Measurements from ENCODE around the gene FEN1. TPM values are rescaled to one million over a fixed set of nuclear protein-coding genes. Genes with fewer than 3 reads are reported as not detected.

Gene FEN1
- total RNA-seq, 1 experiment from 2014 or later = 89.5 TPM

DNA sequence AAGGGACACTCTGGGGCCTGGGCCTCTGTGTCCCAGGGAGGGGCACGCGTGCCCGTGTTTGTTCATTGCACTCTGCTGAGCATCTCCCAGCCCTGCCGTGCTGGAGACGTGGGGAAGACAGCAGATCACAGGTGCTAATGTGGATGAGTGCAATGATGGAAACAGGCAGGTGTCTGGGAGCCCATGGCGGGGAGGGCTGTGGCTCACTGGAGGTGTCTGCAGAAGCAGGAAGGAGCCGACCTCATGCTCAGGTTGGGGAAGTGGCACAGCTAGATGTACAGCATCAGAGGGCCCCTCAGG is 8.3 kb upstream of the FEN1 start:
- Histone ChIP-seq H3K4me1 (ENCODE audit: control insufficient read depth in 1 of 2, insufficient read depth in 2 of 2, low read length in 2 of 2) (no peaks in the 10 kb centered on the region), H3K36me3 (ENCODE audit: control insufficient read depth in 1 of 2, insufficient read depth in 2 of 2, low read length in 2 of 2) (peaks cover 17 to 39% of the 10 kb centered on the region in 2 experiments; a peak in 3 of 4 replicates), H3K27ac (ENCODE audit: low read depth, low read length) (no peak overlapping the region), H3K9ac (ENCODE audit: low read length) (no peak overlapping the region), H3K9me3 (ENCODE audit: control insufficient read depth in 1 of 2, insufficient read depth in 1 of 2, low read depth in 1 of 2, low read length in 2 of 2) (no peaks in the 10 kb centered on the region), H3K79me2 (ENCODE audit: insufficient read depth, low read length) (no peaks in the 10 kb centered on the region), H4K20me1 (ENCODE audit: insufficient read depth) (no peaks in the 10 kb centered on the region), H3K4me2 (ENCODE audit: low read length) (no peak overlapping the region), H2AFZ (ENCODE audit: low read depth, low read length, poor library complexity, severe bottlenecking) (no peak overlapping the region), H3K27me3 (ENCODE audit: insufficient read depth, low read length) (no peaks in the 10 kb centered on the region), H3K9me2 (ENCODE audit: insufficient read depth) (no peaks in the 10 kb centered on the region), H3K4me3 (replicated peaks in 1 of 2; ENCODE audit: low read depth in 1 of 2, low read length in 2 of 2) (no peak overlapping the region)
- intact Hi-C loops (cut with micrococcal nuclease) = no loop called here
- RAD21 ChIA-PET (ENCODE audit: low non-redundant PET in 1 of 2, low total read pairs in 2 of 2, uncharacterized antibody in 2 of 2, unreplicated experiment in 2 of 2) = no interaction called here
- POLR2A ChIA-PET = no interaction called here
- CTCF ChIA-PET = interaction anchor here (1.7 kb wide), 1 partner anchor 37 kb away, joined by 5 read pairs; no protein-coding TSS in a partner anchor
- BruUV-seq (replicated peaks) = no TSS peak
- TF ChIP-seq SRF (IDR thresholded peaks at IDR 0.05; ENCODE audit: low read depth) (no peak), JUND (IDR thresholded peaks at IDR 0.05) (no peak), ELF1 (IDR thresholded peaks at IDR 0.05; ENCODE audit: borderline replicate concordance, low read depth) (no peak), RAD21 (IDR thresholded peaks at IDR 0.05; ENCODE audit: low read depth) (no peak), CBX3 (IDR thresholded peaks at IDR 0.05; ENCODE audit: low read depth) (no peak), EGR1 (IDR thresholded peaks at IDR 0.05; ENCODE audit: low read depth) (no peak), FOSL1 (IDR thresholded peaks at IDR 0.05; ENCODE audit: low read depth) (no peak), SIN3A (IDR thresholded peaks at IDR 0.05; ENCODE audit: low read depth) (no peak), SP1 (IDR thresholded peaks at IDR 0.05; ENCODE audit: low read depth) (no peak), CEBPB (IDR thresholded peaks at IDR 0.05; ENCODE audit: low read depth) (no peak), YY1 (IDR thresholded peaks at IDR 0.05; ENCODE audit: extremely low read depth, insufficient replicate concordance, low read depth, low read length) (no peak), POLR2A (IDR thresholded peaks at IDR 0.05; ENCODE audit: borderline replicate concordance, extremely low read depth, insufficient read depth, insufficient read length) (no peak), POLR2AphosphoS5 (IDR thresholded peaks at IDR 0.05; ENCODE audit: low read depth, low read length) (no peak), ZNF274 (IDR thresholded peaks at IDR 0.05; ENCODE audit: low read depth, low read length) (no peak), EZH2phosphoT487 (IDR thresholded peaks at IDR 0.05; ENCODE audit: borderline replicate concordance) (no peak)
- TF ChIP-seq, protein P1, sequence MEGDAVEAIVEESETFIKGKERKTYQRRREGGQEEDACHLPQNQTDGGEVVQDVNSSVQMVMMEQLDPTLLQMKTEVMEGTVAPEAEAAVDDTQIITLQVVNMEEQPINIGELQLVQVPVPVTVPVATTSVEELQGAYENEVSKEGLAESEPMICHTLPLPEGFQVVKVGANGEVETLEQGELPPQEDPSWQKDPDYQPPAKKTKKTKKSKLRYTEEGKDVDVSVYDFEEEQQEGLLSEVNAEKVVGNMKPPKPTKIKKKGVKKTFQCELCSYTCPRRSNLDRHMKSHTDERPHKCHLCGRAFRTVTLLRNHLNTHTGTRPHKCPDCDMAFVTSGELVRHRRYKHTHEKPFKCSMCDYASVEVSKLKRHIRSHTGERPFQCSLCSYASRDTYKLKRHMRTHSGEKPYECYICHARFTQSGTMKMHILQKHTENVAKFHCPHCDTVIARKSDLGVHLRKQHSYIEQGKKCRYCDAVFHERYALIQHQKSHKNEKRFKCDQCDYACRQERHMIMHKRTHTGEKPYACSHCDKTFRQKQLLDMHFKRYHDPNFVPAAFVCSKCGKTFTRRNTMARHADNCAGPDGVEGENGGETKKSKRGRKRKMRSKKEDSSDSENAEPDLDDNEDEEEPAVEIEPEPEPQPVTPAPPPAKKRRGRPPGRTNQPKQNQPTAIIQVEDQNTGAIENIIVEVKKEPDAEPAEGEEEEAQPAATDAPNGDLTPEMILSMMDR (IDR thresholded peaks at IDR 0.05 in 2 of 3, conservative IDR thresholded peaks at IDR 0.05 in 1 of 3; ENCODE audit: borderline replicate concordance in 1 of 3, insufficient read depth in 1 of 3, low read depth in 2 of 3, low read length in 2 of 3) = no peak
- TF ChIP-seq, protein P2, sequence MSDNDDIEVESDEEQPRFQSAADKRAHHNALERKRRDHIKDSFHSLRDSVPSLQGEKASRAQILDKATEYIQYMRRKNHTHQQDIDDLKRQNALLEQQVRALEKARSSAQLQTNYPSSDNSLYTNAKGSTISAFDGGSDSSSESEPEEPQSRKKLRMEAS (IDR thresholded peaks at IDR 0.05) = no peak
- TF ChIP-seq, protein P3, sequence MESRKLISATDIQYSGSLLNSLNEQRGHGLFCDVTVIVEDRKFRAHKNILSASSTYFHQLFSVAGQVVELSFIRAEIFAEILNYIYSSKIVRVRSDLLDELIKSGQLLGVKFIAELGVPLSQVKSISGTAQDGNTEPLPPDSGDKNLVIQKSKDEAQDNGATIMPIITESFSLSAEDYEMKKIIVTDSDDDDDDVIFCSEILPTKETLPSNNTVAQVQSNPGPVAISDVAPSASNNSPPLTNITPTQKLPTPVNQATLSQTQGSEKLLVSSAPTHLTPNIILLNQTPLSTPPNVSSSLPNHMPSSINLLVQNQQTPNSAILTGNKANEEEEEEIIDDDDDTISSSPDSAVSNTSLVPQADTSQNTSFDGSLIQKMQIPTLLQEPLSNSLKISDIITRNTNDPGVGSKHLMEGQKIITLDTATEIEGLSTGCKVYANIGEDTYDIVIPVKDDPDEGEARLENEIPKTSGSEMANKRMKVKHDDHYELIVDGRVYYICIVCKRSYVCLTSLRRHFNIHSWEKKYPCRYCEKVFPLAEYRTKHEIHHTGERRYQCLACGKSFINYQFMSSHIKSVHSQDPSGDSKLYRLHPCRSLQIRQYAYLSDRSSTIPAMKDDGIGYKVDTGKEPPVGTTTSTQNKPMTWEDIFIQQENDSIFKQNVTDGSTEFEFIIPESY (IDR thresholded peaks at IDR 0.05; ENCODE audit: extremely low read depth, insufficient replicate concordance, low read length) = no peak
- TF ChIP-seq, protein P4, sequence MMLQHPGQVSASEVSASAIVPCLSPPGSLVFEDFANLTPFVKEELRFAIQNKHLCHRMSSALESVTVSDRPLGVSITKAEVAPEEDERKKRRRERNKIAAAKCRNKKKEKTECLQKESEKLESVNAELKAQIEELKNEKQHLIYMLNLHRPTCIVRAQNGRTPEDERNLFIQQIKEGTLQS (IDR thresholded peaks at IDR 0.05) = no peak
- no peak for ATAC-seq
- DNase-seq (ENCODE audit: low read depth, low spot score) = no peak

All from HCT116 (cell line).